Urothelium cell line (cell line): ENCODE data around the gene SNRNP70.
"Not testable (repeated sequence)": the region's sequence is repeated elsewhere in the genome, so short reads cannot be mapped to it uniquely, and the experiment has no call there.

ENCODE experiments used
- DNase-seq: peaks from one replicate; pipeline ENCODE4 v3.0.0; 2011; ENCODE audit warnings: low spot score, mixed read lengths
- FAIRE-seq: peaks from 2 replicates; lab custom pipeline; 2011; peaks lifted over from hg19 to GRCh38; lab: Jason Lieb, UNC

SNRNP70 gene

DNA sequence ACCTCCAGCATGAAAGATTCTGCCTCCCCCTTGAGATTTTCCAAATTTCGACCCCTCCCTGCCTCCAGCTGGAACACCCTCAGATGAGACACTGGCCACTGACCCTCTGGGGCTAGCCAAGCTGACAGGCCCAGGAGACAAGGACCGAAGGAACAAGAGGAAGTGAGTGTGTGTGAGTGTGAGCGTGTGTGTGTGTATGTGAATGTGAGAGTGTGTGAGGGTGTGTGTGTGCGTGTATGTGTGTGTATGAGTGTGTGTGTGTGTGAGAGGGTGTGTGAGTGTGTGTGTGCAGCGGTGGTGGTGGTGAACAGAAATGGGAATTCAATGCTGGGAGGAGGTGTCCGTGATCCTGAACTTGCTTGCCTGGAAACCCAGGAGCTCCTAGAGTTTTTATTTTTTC, 56.1 kb downstream of the SNRNP70 start:
- DNase-seq (no peak), FAIRE-seq (peak; percentile 63)

GRCh38 chr19:49142866-49143335, 57.6 kb downstream of the SNRNP70 start:
- FAIRE-seq = peak; percentile 87
- DNase-seq = peak; percentile 72

DNA sequence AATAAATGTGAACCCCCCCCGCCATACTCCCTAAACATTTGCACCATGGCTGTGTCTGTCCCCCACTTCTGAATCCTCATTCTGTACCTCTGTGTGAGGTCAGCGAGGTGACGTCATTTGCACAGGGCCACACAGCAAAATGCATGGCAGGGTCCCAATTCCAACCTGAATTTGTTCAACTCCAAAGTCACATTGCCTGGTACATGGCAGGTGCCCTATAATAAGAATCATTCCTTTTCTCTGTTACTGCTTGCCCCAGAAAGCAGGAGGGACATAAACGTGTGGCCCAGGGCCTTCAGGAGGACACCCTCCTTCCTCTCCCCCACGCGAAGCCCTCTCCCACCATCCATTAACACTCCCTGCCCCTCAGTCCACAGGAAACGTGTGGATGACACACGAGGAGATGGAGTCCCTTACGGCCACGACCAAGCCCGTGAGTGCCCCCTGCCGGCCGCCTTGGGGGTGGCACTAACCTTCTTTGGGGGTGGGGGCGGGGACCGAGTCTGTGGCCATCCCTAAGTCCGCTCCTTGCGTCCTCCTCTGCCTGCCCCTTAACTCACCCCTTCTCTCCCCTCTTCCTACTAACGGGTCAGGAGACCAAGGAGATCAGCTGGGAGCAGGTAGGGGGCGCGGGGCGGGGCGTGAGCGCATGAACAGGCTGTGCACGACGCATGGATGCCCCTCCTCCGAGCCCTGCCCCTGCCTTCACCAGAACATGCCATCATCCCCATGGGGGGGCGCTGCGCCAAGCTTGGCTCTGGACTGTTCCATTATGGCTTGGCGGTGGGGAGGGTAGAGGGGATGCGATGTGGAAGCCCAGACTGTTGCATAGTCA, 60.5 kb downstream of the SNRNP70 start:
- DNase-seq = peak; percentile 68
- FAIRE-seq = no peak

GRCh38 chr19:49146408-49146770, 61.1 kb downstream of the SNRNP70 start:
- DNase-seq, FAIRE-seq: not testable (repeated sequence)

GRCh38 chr19:49148044-49148682, 62.9 kb downstream of the SNRNP70 start:
- FAIRE-seq = no peak
- DNase-seq = no peak

DNA sequence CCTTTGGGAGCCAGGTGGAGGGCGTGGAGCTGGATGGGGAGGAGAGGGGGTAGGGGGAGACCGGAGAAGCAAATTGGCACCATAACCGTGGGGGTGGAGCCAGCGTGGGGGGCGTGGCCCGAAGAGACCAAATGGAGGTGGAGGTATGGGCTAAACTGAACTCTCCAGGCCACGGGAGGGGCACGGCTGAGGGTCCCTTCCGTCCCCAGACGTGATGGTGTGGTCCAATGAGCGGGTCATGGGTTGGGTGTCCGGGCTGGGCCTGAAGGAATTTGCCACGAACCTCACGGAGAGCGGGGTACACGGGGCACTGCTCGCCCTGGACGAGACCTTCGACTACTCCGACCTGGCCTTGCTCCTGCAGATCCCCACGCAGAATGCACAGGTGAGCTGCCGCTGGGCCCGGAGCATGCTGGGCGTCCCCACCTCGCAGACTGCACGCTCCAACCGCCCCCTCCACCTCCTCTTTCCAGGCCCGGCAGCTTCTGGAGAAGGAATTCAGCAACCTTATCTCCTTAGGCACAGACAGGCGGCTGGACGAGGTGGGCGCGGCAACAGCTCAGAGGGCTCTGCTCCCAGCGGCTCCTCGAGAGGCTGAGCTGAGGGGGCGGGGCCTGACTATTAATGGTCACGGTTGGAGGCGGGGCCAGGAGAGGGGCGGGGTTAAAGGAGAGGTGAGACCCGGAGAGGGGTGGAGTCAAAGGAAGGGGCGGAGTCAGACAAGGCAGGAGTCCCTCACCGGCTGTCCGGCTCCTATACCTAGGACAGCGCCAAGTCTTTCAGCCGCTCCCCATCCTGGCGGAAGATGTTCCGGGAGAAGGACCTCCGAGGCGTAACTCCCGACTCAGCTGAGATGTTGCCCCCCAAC, 63.8 kb downstream of the SNRNP70 start:
- peak; percentile 97 for DNase-seq
- FAIRE-seq = no peak

GRCh38 chr19:49149652-49150105, 64.4 kb downstream of the SNRNP70 start:
- peak; percentile 32 for FAIRE-seq
- peak; percentile 65 for DNase-seq

- FAIRE-seq (no peak), DNase-seq (peak; percentile 90)
Observed at GRCh38 chr19:49150106-49150943, 65.1 kb downstream of the SNRNP70 start.

DNA sequence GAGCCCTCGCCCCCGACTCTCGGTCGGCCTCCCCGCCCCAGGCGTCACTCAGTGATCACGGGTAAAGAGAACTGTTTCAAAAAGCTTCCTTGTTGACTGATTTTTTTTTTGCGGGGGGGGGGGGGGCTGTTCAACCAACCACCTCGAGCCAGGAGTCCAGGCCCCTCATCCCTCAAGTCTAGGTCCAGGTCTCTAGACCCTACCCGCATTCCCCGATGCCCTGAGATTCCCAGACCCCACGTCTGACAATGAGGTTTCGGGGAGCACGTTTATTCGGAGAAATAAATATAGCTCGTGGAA, 65.6 kb downstream of the SNRNP70 start:
- DNase-seq = no peak
- FAIRE-seq = no peak

DNA sequence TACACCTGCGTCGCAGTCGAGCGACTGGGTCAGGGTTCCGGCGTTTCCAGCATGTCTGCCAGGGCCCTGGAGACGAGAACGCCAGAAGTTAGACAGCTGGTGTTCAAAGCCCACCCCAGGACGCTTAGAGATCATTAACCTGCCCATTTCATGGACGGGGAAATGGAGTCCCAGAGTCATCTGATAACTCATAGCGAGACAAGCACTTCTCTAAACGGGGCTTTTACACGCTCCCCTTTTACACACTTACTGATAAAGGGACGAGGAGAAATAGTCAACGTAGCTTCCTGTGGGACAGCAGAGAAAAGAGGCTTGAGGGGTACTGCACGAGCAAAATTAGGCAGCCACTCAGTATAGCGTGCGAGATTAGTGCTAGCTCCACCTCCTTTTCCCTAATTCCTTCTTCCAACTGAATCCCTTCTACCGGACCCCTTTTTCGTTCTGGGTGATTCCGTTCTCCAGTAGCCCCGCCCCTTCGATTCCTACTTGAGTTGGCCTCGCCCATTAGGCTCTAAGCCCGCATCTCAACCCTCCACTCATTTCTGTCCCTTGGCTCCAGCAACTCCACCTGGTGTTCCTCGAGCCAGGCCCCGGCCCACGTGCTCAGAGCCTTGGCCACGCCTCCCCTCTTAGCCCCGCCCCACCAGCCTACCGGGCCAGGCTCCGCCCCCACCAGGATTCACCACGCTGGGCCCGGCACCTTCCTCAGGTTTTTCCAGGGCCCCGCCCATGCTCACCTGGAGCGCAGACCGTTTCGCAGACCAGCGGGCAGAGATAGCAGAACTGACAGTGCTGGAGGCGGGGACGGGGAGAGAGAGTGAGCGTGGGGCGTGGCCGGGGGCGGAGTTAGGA, 66.2 kb downstream of the SNRNP70 start:
- DNase-seq (peak; percentile 53), FAIRE-seq (no peak)

DNA sequence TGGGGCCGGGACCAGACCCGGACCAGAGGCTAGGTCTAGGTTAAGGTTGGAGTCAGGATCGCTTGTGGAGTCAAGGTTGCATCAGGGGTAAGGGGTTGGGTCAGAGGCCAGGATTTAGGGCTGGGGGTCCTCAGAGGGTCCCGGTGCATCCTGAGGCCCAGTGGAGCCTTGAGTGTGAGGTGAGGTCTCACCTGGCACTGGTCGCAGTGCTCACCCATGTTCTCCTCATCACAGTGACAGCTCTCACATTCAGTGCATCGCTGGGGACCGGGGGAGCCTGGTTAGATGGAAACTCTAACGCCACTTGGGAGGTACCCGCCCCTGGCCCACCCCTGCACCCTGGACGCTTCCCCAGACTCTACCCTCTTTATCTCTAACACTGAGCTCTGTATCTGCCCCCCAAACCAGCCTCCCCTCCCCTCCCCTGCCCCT, 66.9 kb downstream of the SNRNP70 start:
- DNase-seq (no peak), FAIRE-seq (no peak)

DNA sequence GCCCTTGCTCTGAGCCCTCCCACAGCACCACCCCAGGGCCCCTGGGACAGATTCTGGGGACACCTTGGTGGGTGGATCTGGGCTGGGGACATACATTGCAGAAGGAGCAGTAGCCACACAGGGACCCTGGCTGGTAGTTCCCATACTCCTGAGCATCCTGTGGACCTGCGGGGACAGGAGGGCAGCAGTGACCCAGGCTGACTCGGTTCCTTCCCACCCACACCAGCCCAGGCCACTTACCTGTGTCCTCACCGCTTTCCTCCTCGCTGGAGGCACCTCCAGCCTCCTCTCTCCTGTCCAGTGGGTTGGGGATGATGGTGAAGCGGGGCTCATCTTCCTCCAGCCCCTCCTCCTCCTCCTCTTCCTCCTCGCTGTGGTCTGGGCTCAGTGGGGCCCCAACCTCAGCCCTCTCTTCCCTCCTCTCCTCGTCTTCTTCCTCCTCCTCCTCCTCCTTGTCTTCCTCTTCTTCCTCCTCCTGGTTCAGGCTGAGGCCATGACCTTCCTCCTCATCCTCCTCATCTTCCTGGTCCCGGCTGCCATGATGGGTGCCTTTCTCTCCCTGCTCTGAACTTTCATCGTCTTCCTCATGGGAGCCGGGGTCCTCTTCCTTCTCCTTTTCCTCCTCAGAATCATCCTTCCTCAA, 68.0 kb downstream of the SNRNP70 start:
- no peak for DNase-seq
- no peak for FAIRE-seq

DNA sequence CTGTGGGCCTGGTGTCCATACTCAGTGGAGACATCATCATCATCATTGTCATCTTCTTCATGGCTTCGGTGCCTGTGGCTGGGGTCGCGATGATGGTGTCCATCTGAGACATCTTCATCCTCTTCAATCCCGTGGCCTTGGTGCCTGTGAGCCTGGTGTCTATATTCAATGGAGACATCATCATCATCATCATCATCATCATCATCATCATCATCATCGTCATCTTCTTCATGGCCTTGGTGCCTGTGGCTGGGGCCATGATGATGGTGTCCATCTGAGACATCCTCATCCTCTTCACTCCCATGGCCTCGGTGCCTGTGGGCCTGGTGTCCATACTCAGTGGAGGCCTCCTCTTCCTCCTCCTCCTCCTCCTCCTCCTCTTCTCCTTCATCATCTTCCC, 69.0 kb downstream of the SNRNP70 start:
- DNase-seq (no peak), FAIRE-seq (peak; percentile 66)

DNA sequence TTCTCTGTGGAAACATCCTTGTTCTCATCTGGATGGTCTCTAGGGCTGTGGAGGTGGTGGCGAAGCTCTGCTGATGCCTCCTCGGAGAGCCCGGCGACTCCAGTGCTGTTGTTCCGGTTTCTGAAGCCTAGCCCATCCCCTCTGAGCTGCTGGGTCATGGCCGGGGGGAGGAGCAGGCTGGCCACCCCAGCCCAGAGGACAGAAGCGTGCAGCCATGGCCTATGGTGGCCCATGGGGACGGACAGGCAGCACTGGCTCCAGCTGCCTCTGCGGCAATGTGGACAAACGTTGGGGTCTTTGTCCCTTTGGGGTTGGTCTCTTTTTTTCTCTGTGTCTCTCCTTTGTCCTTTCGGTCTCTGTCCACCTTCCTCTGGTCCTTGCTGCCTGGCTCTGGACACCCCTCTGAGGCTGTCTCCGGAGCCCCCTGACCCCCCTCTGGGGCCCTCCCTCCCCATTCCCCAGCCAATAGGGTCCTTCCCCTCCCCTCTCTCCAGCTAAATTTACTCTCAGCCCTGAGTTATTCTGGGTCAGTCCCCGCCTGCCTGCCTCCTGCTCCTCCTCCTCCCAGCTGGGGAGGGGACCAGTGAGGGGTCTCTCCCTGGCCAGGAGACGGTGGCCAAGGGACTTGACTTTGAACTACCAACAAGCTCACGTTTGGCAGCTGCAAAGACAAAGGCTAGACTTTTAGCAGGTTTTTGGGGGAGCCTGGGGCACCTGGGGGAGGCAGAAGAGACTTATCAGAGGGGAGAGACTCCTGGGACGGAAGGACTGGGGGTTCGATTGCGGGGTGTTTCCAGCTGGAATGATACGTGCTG, 70.0 kb downstream of the SNRNP70 start, which contains the start of gene HRC:
Gene HRC (minus strand): TSS at position 392 of the 815 bp plus-strand sequence. CDS start 159 bp downstream, at position 233.
- FAIRE-seq (no peak), DNase-seq (no peak)

- FAIRE-seq (no peak), DNase-seq (no peak)
Observed at GRCh38 chr19:49155820-49156346, 70.6 kb downstream of the SNRNP70 start.

DNA sequence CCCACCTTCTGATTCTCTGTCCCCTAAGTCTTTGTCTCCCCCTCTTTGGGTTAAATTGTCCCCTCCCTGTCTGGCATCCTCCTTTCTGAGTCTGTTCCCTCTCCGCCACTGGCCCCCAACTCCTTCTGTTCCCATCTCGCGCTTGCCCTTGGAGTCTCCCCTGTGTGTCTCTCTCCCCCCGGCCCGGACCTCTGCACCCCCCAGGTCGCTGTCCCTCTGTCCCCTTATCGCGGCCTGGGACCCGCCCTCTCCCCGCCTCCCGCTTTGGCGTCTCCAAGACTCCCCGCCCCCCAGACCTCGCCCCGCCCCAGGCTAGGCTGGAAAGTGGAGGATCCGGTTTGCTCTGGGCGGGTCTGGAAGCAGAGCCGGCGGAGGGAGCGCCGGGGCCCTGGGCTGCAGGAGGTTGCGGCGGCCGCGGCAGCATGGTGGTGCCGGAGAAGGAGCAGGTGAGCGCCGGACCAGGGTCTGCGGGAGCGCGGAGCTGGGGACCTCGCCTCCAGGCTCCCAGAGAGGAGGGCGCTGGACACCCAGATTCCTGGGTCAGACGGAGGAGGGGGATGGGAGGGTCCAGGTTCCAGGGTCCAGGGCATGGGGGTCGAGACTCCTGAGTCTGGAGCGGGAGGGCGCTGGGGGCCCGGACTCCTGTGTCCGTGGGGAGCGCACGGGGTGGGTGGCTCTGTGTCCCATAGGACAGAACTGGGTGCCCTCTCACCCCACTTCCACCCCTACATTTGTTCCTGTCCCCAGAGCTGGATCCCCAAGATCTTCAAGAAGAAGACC, 72.4 kb downstream of the SNRNP70 start, which contains the start of gene TRPM4:
Gene TRPM4 (plus strand): TSS at position 348 of the 780 bp plus-strand sequence. CDS start 75 bp downstream, at position 423.
- DNase-seq = peak; percentile 93
- no peak for FAIRE-seq
